ENCODE measurements around the gene OR8H3. TPM values are rescaled to one million over a fixed set of nuclear protein-coding genes. Genes with fewer than 3 reads are reported as not detected.

Gene OR8H3, protein sequence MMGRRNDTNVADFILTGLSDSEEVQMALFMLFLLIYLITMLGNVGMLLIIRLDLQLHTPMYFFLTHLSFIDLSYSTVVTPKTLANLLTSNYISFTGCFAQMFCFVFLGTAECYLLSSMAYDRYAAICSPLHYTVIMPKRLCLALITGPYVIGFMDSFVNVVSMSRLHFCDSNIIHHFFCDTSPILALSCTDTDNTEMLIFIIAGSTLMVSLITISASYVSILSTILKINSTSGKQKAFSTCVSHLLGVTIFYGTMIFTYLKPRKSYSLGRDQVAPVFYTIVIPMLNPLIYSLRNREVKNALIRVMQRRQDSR
- total RNA-seq (2021) (not detected in 3 replicates), Bru-seq, nascent RNA (not detected)
- long read RNA-seq, experiment 1 = 0 reads
- long read RNA-seq, experiment 2 = 0 reads
- long read RNA-seq, experiment 3 = 0 reads

- CTCF ChIA-PET = no interaction called here
- Mint-ChIP-seq H3K4me3 (no peak within 1 kb of the TSS), H3K27me3 (ENCODE audit: low read depth) (no peaks in the 10 kb centered on the region; the same call in 1 of the 2 replicates), H3K36me3 (no peaks in the 10 kb centered on the region), H3K27ac (no peak within 1 kb of the TSS), H3K4me1 (no peaks in the 10 kb centered on the region), H3K9me3 (peaks cover 5% of the 10 kb centered on the region)
- DNase-seq (ENCODE audit: low spot score) (no peak), ATAC-seq (no peak)
- TF ChIP-seq RORB (CRISPR knock-in tag; IDR thresholded peaks at IDR 0.05) (no peak), GABPB1 (CRISPR knock-in tag; IDR thresholded peaks at IDR 0.05) (no peak), NR3C1 (CRISPR knock-in tag; conservative IDR thresholded peaks at IDR 0.05; ENCODE audit: low read depth) (no peak), ATF6 (CRISPR knock-in tag; IDR thresholded peaks at IDR 0.05) (no peak), E2F4 (CRISPR knock-in tag; IDR thresholded peaks at IDR 0.05; ENCODE audit: borderline replicate concordance, low read depth) (no peak), E2F1 (CRISPR knock-in tag; IDR thresholded peaks at IDR 0.05) (no peak), PRRX2 (CRISPR knock-in tag; IDR thresholded peaks at IDR 0.05) (no peak), TEAD4 (CRISPR knock-in tag; IDR thresholded peaks at IDR 0.05) (no peak), SP1 (CRISPR knock-in tag; conservative IDR thresholded peaks at IDR 0.05) (no peak), ATF2 (CRISPR knock-in tag; IDR thresholded peaks at IDR 0.05; ENCODE audit: borderline replicate concordance, low read depth) (no peak), SOX15 (CRISPR knock-in tag; IDR thresholded peaks at IDR 0.05) (no peak), ZNF263 (CRISPR knock-in tag; IDR thresholded peaks at IDR 0.05; ENCODE audit: low read depth) (no peak), ZBTB21 (CRISPR knock-in tag; IDR thresholded peaks at IDR 0.05; ENCODE audit: borderline replicate concordance) (no peak)
- TF ChIP-seq, protein P1, sequence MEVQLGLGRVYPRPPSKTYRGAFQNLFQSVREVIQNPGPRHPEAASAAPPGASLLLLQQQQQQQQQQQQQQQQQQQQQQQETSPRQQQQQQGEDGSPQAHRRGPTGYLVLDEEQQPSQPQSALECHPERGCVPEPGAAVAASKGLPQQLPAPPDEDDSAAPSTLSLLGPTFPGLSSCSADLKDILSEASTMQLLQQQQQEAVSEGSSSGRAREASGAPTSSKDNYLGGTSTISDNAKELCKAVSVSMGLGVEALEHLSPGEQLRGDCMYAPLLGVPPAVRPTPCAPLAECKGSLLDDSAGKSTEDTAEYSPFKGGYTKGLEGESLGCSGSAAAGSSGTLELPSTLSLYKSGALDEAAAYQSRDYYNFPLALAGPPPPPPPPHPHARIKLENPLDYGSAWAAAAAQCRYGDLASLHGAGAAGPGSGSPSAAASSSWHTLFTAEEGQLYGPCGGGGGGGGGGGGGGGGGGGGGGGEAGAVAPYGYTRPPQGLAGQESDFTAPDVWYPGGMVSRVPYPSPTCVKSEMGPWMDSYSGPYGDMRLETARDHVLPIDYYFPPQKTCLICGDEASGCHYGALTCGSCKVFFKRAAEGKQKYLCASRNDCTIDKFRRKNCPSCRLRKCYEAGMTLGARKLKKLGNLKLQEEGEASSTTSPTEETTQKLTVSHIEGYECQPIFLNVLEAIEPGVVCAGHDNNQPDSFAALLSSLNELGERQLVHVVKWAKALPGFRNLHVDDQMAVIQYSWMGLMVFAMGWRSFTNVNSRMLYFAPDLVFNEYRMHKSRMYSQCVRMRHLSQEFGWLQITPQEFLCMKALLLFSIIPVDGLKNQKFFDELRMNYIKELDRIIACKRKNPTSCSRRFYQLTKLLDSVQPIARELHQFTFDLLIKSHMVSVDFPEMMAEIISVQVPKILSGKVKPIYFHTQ (CRISPR knock-in tag; IDR thresholded peaks at IDR 0.05) = no peak
- POLR2A ChIA-PET = no interaction called here
Measured at GRCh38 chr11:56122073-56122472, at the start of gene OR8H3. OR8H3 (plus strand) TSS chr11:56122373; CDS start chr11:56122373, 0 bp downstream.

GRCh38 chr11:56089697-56090096 lies 32.5 kb upstream of the OR8H3 start:
- Mint-ChIP-seq H3K4me3 (no peak overlapping the region), H3K36me3 (no peaks in the 10 kb centered on the region), H3K27ac (no peak overlapping the region), H3K4me1 (0 out of 2 replicates have a peak, but pooled peaks cover 3% of the 10 kb centered on the region), H3K9me3 (no peaks in the 10 kb centered on the region), H3K27me3 (ENCODE audit: low read depth) (no peaks in the 10 kb centered on the region)
- DNase-seq (ENCODE audit: low spot score) = no peak
- ChIA-PET CTCF (interaction anchor here (0.6 kb wide), 1 partner anchor 144 kb away, joined by 5 read pairs; no protein-coding TSS in a partner anchor), POLR2A (no interaction called here)
- no peak for ATAC-seq
- TF ChIP-seq CTCF (IDR thresholded peaks at IDR 0.05) (no peak), ZNF219 (CRISPR knock-in tag; IDR thresholded peaks at IDR 0.05; ENCODE audit: borderline replicate concordance) (no peak), ZBTB21 (CRISPR knock-in tag; IDR thresholded peaks at IDR 0.05; ENCODE audit: borderline replicate concordance) (no peak)
- TF ChIP-seq, protein P1 (CRISPR knock-in tag; IDR thresholded peaks at IDR 0.05) = no peak
- TF ChIP-seq, protein P2, sequence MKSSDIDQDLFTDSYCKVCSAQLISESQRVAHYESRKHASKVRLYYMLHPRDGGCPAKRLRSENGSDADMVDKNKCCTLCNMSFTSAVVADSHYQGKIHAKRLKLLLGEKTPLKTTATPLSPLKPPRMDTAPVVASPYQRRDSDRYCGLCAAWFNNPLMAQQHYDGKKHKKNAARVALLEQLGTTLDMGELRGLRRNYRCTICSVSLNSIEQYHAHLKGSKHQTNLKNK (CRISPR knock-in tag; IDR thresholded peaks at IDR 0.05) = no peak
- TF ChIP-seq, protein P3, sequence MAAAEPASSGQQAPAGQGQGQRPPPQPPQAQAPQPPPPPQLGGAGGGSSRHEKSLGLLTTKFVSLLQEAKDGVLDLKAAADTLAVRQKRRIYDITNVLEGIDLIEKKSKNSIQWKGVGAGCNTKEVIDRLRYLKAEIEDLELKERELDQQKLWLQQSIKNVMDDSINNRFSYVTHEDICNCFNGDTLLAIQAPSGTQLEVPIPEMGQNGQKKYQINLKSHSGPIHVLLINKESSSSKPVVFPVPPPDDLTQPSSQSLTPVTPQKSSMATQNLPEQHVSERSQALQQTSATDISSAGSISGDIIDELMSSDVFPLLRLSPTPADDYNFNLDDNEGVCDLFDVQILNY (CRISPR knock-in tag; IDR thresholded peaks at IDR 0.05) = no peak

All from WTC11 (cell line).